ENCODE data around the gene UNC45B. TPM values are rescaled to one million over a fixed set of nuclear protein-coding genes. Genes with fewer than 3 reads are reported as not detected.

The UNC45B gene
- total and polyA plus RNA-seq, 12 donors: under 0.01 to 0.27 (median 0.13) TPM; not detected in 4

GRCh38 chr17:35218915-35219314 lies 71.3 kb downstream of the UNC45B start:
- Histone ChIP-seq H3K27ac (no peak overlapping the region), H3K9me3 (replicated peaks in 1 of 3) (no peaks in the 10 kb centered on the region), H3K4me1 (replicated peaks in 1 of 2) (peaks cover 0 to 6% of the 10 kb centered on the region in 2 donors), H3K4me3 (no peak overlapping the region), H3K36me3 (replicated peaks in 1 of 2) (no peaks in the 10 kb centered on the region), H3K27me3 (no peaks in the 10 kb centered on the region)
- intact Hi-C loops (cut with DNase I): no loop called here
- 36 to 51% (median 40%) methylated on average over 2 of the region's 2 CpGs for WGBS, 4 donors
- no peak for DNase-seq
- TF ChIP-seq CTCF (IDR thresholded peaks at IDR 0.05) (no peak), POLR2A (IDR thresholded peaks at IDR 0.05) (no peak)

- Histone ChIP-seq H3K9me3 (replicated peaks in 1 of 3) (peaks cover 0 to 4% (median 0%) of the 10 kb centered on the region in 3 donors), H3K36me3 (replicated peaks in 1 of 2) (no peaks in the 10 kb centered on the region), H3K4me3 (no peak overlapping the region), H3K4me1 (replicated peaks in 1 of 2) (peaks cover 0 to 6% of the 10 kb centered on the region in 2 donors), H3K27ac (no peak overlapping the region), H3K27me3 (no peaks in the 10 kb centered on the region)
- WGBS, 4 donors: 96 to 100% (median 100%) methylated on average over 2 of the region's 2 CpGs
- TF ChIP-seq CTCF (IDR thresholded peaks at IDR 0.05): no peak
- no peak for TF ChIP-seq POLR2A (IDR thresholded peaks at IDR 0.05)
- DNase-seq: no peak
- intact Hi-C loops (cut with DNase I): no loop called here
Observed at GRCh38 chr17:35222452-35222851, 74.8 kb downstream of the UNC45B start.

- WGBS, 4 donors: 35 to 50% (median 46%) methylated on average over 1 of the region's 1 CpG
- Histone ChIP-seq H3K27me3 (no peaks in the 10 kb centered on the region), H3K27ac (no peak overlapping the region), H3K4me3 (no peak overlapping the region), H3K36me3 (replicated peaks in 1 of 2) (no peaks in the 10 kb centered on the region), H3K4me1 (replicated peaks in 1 of 2) (no peaks in the 10 kb centered on the region), H3K9me3 (replicated peaks in 1 of 3) (peaks cover 0 to 4% (median 0%) of the 10 kb centered on the region in 3 donors)
- DNase-seq: no peak
- TF ChIP-seq POLR2A (IDR thresholded peaks at IDR 0.05) (no peak), CTCF (IDR thresholded peaks at IDR 0.05) (no peak)
- intact Hi-C loops (cut with DNase I): no loop called here
Observed at GRCh38 chr17:35224436-35224835, 76.8 kb downstream of the UNC45B start.

DNA sequence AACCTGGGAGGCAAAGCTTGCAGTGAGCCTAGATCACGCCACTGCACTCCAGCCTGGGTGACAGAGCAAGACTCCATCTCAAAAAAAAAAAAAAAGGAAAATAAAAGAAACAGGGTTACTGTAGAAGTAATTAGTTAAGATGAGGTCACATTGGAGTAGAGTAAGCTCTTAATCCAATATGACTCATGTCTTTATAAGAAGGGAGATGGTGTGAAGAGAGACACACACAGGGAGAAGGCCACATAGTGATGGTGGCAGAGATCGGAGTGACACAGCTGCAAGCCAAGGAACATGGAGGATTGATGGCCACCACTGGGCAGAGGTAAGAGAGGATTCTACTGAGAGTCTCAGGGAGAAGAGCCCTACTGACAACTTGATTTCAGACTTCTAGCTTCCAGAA lies 79.9 kb downstream of the UNC45B start:
- Histone ChIP-seq H3K4me1 (replicated peaks in 1 of 2) (no peaks in the 10 kb centered on the region), H3K4me3 (no peak overlapping the region), H3K27ac (no peak overlapping the region), H3K9me3 (replicated peaks in 1 of 3) (peaks cover 0 to 4% (median 0%) of the 10 kb centered on the region in 3 donors), H3K36me3 (replicated peaks in 1 of 2) (no peaks in the 10 kb centered on the region), H3K27me3 (no peaks in the 10 kb centered on the region)
- no peak for TF ChIP-seq POLR2A (IDR thresholded peaks at IDR 0.05)
- TF ChIP-seq CTCF (IDR thresholded peaks at IDR 0.05): no peak
- intact Hi-C loops (cut with DNase I): no loop called here
- DNase-seq: no peak
- whole genome bisulfite sequencing, 4 donors: 90 to 98% (median 96%) methylated on average over 2 of the region's 2 CpGs
